SK-N-MC (cell line): ENCODE data around the gene EXOSC1.

ENCODE experiments used
- EZH2 ChIP-seq: fragments of 200-600 bp; sonication (generic); IDR thresholded peaks from one replicate; pipeline ENCODE4 v1.6.1; 2017; ENCODE audit warnings: antibody characterized with exemption
- POLR2AphosphoS5 ChIP-seq: IDR thresholded peaks from 2 replicates; pipeline ENCODE4 v1.6.1; 2012; ENCODE audit warnings: mild to moderate bottlenecking, low read depth, low read length, borderline replicate concordance

- TF ChIP-seq POLR2AphosphoS5 (no peak), EZH2 (no peak)
Observed at GRCh38 chr10:97416565-97416964, 29.2 kb downstream of the EXOSC1 start.
